ENCODE data around the gene LRRC53. TPM values are rescaled to one million over a fixed set of nuclear protein-coding genes. Genes with fewer than 3 reads are reported as not detected.

The LRRC53 gene
- total and polyA plus RNA-seq, 8 donors, result not detected

DNA sequence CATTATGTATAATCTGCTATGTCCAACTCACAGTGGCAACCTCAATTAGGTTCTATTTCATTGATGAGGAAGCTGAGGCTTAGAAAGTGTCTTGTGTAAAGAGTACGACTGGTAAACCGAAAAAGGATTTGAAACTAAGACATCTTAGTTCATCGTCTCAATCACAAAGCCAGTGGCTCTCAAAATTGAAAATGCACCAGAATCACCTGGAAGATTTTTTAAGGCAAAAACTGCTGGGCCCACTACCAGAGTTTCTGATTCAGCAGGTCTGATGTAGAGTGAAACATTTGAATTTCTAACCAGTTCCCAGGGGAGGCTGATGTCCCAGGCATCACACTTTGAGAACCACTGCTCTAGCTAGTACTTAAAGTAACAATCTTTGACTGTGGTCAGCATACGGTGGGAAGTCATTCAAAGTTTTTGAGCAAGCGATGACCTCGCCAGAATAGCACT lies 5.2 kb upstream of the LRRC53 start:
- H3K36me3 ChIP-seq, result no peaks in the 10 kb centered on the region
- intact Hi-C loops (cut with DNase I; ENCODE audit: low total_unique reads), result no loop called here
- DNase-seq, result no peak
- H3K4me3 ChIP-seq, result no peak overlapping the region
- H3K4me1 ChIP-seq, result no peaks in the 10 kb centered on the region
- TF ChIP-seq EP300 (IDR thresholded peaks at IDR 0.05) (no peak), POLR2AphosphoS5 (IDR thresholded peaks at IDR 0.05) (no peak)
- TF ChIP-seq, protein P1, sequence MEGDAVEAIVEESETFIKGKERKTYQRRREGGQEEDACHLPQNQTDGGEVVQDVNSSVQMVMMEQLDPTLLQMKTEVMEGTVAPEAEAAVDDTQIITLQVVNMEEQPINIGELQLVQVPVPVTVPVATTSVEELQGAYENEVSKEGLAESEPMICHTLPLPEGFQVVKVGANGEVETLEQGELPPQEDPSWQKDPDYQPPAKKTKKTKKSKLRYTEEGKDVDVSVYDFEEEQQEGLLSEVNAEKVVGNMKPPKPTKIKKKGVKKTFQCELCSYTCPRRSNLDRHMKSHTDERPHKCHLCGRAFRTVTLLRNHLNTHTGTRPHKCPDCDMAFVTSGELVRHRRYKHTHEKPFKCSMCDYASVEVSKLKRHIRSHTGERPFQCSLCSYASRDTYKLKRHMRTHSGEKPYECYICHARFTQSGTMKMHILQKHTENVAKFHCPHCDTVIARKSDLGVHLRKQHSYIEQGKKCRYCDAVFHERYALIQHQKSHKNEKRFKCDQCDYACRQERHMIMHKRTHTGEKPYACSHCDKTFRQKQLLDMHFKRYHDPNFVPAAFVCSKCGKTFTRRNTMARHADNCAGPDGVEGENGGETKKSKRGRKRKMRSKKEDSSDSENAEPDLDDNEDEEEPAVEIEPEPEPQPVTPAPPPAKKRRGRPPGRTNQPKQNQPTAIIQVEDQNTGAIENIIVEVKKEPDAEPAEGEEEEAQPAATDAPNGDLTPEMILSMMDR (IDR thresholded peaks at IDR 0.05), result no peak
- no peak overlapping the region for H3K27ac ChIP-seq
- WGBS, 5 donors, result 81 to 88% (median 84%) methylated on average over 6 of the region's 6 CpGs
- H3K27me3 ChIP-seq, result no peaks in the 10 kb centered on the region
- no peaks in the 10 kb centered on the region for H3K9me3 ChIP-seq

DNA sequence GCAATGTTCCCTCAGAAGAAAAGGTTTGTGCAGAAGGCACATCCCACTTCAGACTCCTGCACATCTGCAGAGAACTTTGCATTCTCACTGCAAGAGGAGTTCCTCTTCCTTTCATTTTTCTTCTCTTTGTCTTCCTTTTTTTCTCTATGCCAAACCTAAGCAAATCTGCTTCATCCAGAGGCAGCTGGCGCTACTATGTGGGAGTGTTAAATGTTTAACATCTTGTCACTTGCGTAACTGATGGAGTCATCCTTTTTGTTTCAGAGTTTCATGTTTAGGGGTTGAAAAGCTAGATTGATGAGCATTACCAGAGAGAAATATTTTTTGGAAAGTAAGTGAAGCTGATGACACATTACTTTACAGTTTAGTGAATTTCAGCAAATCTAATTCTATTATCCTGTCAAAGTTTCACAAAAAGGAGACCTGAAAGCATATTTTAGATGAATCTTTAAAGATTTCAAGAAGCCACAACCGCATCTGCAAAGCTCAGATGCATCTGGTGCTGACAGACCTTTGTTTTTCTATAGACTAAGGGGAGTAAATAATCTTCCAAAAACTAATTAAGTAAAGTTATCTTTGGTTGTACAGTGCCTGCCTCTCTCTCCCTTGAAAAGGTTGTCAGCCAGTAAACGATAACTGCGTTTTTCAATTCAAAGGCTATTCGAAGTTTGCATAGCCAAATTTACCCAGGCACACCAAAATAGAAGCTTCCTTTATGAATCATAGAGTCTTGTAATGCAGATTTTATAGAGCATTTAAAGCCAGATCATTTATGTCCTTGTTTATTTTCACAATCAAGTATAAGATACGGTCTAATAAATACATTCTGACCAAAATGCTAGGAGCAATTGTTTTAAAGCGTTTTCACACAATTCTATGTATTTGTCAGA lies 1.2 kb upstream of the LRRC53 start:
- intact Hi-C loops (cut with DNase I; ENCODE audit: low total_unique reads), result no loop called here
- no peaks in the 10 kb centered on the region for H3K4me1 ChIP-seq
- no peaks in the 10 kb centered on the region for H3K36me3 ChIP-seq
- no peaks in the 10 kb centered on the region for H3K9me3 ChIP-seq
- H3K4me3 ChIP-seq, result no peak overlapping the region
- TF ChIP-seq EP300 (IDR thresholded peaks at IDR 0.05), result no peak
- TF ChIP-seq, protein P1 (IDR thresholded peaks at IDR 0.05), result no peak
- TF ChIP-seq POLR2A (IDR thresholded peaks at IDR 0.05), result no peak
- TF ChIP-seq POLR2AphosphoS5 (IDR thresholded peaks at IDR 0.05), result no peak
- H3K27ac ChIP-seq, result no peak overlapping the region
- DNase-seq, result no peak
- no peaks in the 10 kb centered on the region for H3K27me3 ChIP-seq
- WGBS, 5 donors, result 45 to 53% (median 49%) methylated on average over 8 of the region's 8 CpGs

DNA sequence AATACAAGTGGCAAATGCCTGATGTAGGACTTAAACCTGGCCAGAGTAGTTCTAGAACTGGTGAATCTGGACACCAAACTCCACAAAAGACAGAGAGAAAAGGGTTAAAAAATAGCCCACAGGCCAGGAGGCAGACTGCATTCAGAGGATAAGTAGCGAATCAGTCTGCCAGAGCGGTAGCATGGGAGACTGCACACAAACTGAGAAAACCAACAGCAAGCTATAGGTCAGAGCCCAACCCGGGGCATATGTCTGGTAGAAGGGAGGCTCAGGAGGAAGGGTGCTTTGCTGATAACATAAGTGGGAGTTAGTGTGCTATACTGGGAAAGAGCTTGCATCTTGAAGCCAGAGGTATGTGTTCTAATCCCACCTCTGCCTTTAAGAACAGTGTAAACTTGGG lies 4.0 kb downstream of the LRRC53 start:
- H3K4me1 ChIP-seq, result no peaks in the 10 kb centered on the region
- no peaks in the 10 kb centered on the region for H3K9me3 ChIP-seq
- 11 to 32% (median 17%) methylated on average over 3 of the region's 3 CpGs for WGBS, 5 donors
- H3K27me3 ChIP-seq, result no peaks in the 10 kb centered on the region
- intact Hi-C loops (cut with DNase I; ENCODE audit: low total_unique reads), result no loop called here
- H3K27ac ChIP-seq, result no peak overlapping the region
- H3K36me3 ChIP-seq, result no peaks in the 10 kb centered on the region
- no peak for DNase-seq
- TF ChIP-seq POLR2AphosphoS5 (IDR thresholded peaks at IDR 0.05) (no peak), POLR2A (IDR thresholded peaks at IDR 0.05) (no peak), EP300 (IDR thresholded peaks at IDR 0.05) (no peak)
- TF ChIP-seq, protein P1 (IDR thresholded peaks at IDR 0.05), result no peak
- no peak overlapping the region for H3K4me3 ChIP-seq

DNA sequence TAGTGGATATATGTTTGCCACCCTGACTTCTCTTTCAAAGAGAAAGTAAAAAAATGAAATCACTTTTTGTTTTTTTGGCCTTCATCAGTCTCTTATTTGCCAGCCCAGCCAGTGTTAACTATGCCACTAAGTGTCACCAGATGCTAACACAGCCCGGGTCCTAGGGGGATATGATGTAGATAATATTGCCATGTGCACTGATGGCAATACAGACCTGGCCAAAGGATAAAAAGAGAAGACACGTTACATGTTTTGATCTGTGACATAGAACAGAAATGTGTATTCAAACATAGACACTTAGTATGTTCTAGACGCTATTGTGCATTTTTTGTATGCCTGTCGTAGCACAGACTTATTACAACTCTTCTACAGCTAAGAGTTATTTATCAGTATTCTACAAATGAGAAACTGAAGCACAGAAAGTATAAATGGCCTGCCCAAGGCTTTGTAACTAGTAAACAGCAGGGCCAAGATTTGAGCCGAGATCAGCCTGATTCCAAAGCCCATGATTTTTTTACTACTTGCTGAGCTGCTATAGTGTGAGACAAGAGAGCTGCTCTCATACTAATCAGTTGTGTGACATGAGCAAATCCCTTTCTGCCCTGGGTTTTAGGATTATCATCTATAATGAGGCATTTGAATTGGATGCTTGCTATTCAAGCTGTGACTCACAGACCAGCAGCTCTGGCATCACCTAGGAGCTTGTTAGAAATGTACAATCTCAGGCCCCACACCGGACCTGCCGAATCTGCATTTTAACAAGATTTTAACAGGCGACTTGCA lies 6.3 kb downstream of the LRRC53 start:
- no peaks in the 10 kb centered on the region for H3K27me3 ChIP-seq
- TF ChIP-seq EP300 (IDR thresholded peaks at IDR 0.05), result no peak
- no peak for TF ChIP-seq POLR2AphosphoS5 (IDR thresholded peaks at IDR 0.05)
- no peak for TF ChIP-seq POLR2A (IDR thresholded peaks at IDR 0.05)
- TF ChIP-seq, protein P1 (IDR thresholded peaks at IDR 0.05), result no peak
- DNase-seq, result no peak
- intact Hi-C loops (cut with DNase I; ENCODE audit: low total_unique reads), result no loop called here
- H3K4me3 ChIP-seq, result no peak overlapping the region
- H3K9me3 ChIP-seq, result no peaks in the 10 kb centered on the region
- H3K27ac ChIP-seq, result no peak overlapping the region
- H3K4me1 ChIP-seq, result no peaks in the 10 kb centered on the region
- no peaks in the 10 kb centered on the region for H3K36me3 ChIP-seq
- 65 to 70% (median 69%) methylated on average over 8 of the region's 8 CpGs for WGBS, 5 donors
